ENCODE results near the gene SENP6. TPM values are rescaled to one million over a fixed set of nuclear protein-coding genes. Genes with fewer than 3 reads are reported as not detected.

Gene SENP6
- total and polyA plus RNA-seq, 9 of the 15 experiments (the other 6 are each of a cell fraction or from before 2014, with no cell fraction given) = 11.1 to 79.4 (median 46.8) TPM

GRCh38 chr6:75643173-75643572 is 41.5 kb downstream of the SENP6 start:
- Histone ChIP-seq H3K9me3 (replicated peaks; ENCODE audit: control insufficient read depth, insufficient read depth, low read depth, low read length) (no peaks in the 10 kb centered on the region), H3K4me2 (ENCODE audit: insufficient read depth, low read length) (no peak overlapping the region), H4K20me1 (replicated peaks; ENCODE audit: control insufficient read depth, insufficient read depth, low read length) (no peaks in the 10 kb centered on the region), H3K4me1 (replicated peaks in 1 of 2; ENCODE audit: control insufficient read depth in 2 of 2, insufficient read depth in 2 of 2, low read length in 2 of 2) (no peaks in the 10 kb centered on the region), H3K9me1 (ENCODE audit: control insufficient read depth, insufficient read depth, low read length) (no peaks in the 10 kb centered on the region), H3K27me3 (ENCODE audit: control insufficient read depth in 2 of 2, insufficient read depth in 2 of 2, low read length in 2 of 2) (no peaks in the 10 kb centered on the region), H3K4me3 (no peak overlapping the region), H3K27ac (ENCODE audit: extremely low read depth, low read depth, low read length) (no peak overlapping the region), H2AFZ (ENCODE audit: low read depth, low read length) (no peak overlapping the region), H3K9ac (ENCODE audit: insufficient read depth in 1 of 2, low read depth in 2 of 2, low read length in 2 of 2) (no peak overlapping the region), H3K79me2 (ENCODE audit: control insufficient read depth, insufficient read depth, low read length) (no peaks in the 10 kb centered on the region), H3K36me3 (ENCODE audit: control insufficient read depth, insufficient read depth, low read length) (peaks cover 53% of the 10 kb centered on the region; the same call in 2 of the 3 replicates)
- no peak for DNase-seq (ENCODE audit: extremely low read depth in 1 of 4, low spot score in 3 of 4)
- TF ChIP-seq ZNF277 (CRISPR knock-in tag; IDR thresholded peaks at IDR 0.05; ENCODE audit: borderline replicate concordance) (no peak), RBM34 (IDR thresholded peaks at IDR 0.05; ENCODE audit: borderline replicate concordance, insufficient read depth, low read length) (no peak), RBM14 (IDR thresholded peaks at IDR 0.05; ENCODE audit: borderline replicate concordance, insufficient read depth, low read depth, low read length) (no peak), SMARCB1 (IDR thresholded peaks at IDR 0.05; ENCODE audit: insufficient read length, low read depth) (no peak), ZNF282 (CRISPR knock-in tag; IDR thresholded peaks at IDR 0.05) (no peak), CEBPB (tag; IDR thresholded peaks at IDR 0.05) (no peak), SRSF3 (IDR thresholded peaks at IDR 0.05; ENCODE audit: insufficient read depth, low read length) (no peak), ATF1 (CRISPR knock-in tag; IDR thresholded peaks at IDR 0.05) (no peak), ATF1 (tag; IDR thresholded peaks at IDR 0.05) (no peak), ZNF232 (CRISPR knock-in tag; IDR thresholded peaks at IDR 0.05) (no peak), CREB5 (CRISPR knock-in tag; IDR thresholded peaks at IDR 0.05) (no peak), CAMTA2 (CRISPR knock-in tag; conservative IDR thresholded peaks at IDR 0.05) (no peak), FUS (optimal IDR thresholded peaks at IDR 0.05; ENCODE audit: low read depth, low read length) (no peak)
- TSS peak; percentile 21 for BruUV-seq (replicated peaks)
- CTCF ChIA-PET (ENCODE audit: low intra/inter-chr PET ratio) = no interaction called here
- POLR2A ChIA-PET = interaction anchor here (1.3 kb wide), 1 partner anchor 10 kb away, joined by 3 read pairs; no protein-coding TSS in a partner anchor
- intact Hi-C loops (cut with micrococcal nuclease) = no loop called here
- FAIRE-seq = no peak
- WGBS (ENCODE audit: insufficient coverage, low coverage, missing lambda C conversion rate) = 100% methylated on average over 1 of the region's 1 CpG
- in situ Hi-C loops (cut with MboI) = no loop called here
- ATAC-seq = no peak

Measured in K562 (cell line).